ENCODE measurements around the gene ETNPPL. TPM values are rescaled to one million over a fixed set of nuclear protein-coding genes. Genes with fewer than 3 reads are reported as not detected.

ETNPPL gene
- polyA plus RNA-seq, 1 experiment: not detected

GRCh38 chr4:108777388-108777787 is 14.5 kb upstream of the ETNPPL start:
- H3K27me3 ChIP-seq (ENCODE audit: control insufficient read depth, insufficient read depth, low read length): no peaks in the 10 kb centered on the region
- H3K9me3 ChIP-seq (ENCODE audit: control insufficient read depth, insufficient read depth, low read length): no peaks in the 10 kb centered on the region
- no peak for TF ChIP-seq CTCF (IDR thresholded peaks at IDR 0.05; ENCODE audit: low read depth, low read length)
- DNase-seq (ENCODE audit: low read depth, low spot score): no peak
- POLR2A ChIA-PET: no interaction called here
- CTCF ChIA-PET: no interaction called here
- H3K27ac ChIP-seq (ENCODE audit: low read depth, low read length): no peak overlapping the region
- H3K4me3 ChIP-seq (ENCODE audit: low read depth, low read length): no peak overlapping the region

- no peak overlapping the region for H3K4me3 ChIP-seq (ENCODE audit: low read depth, low read length)
- ChIA-PET CTCF (no interaction called here), POLR2A (no interaction called here)
- no peak for TF ChIP-seq CTCF (IDR thresholded peaks at IDR 0.05; ENCODE audit: low read depth, low read length)
- H3K9me3 ChIP-seq (ENCODE audit: control insufficient read depth, insufficient read depth, low read length): no peaks in the 10 kb centered on the region
- H3K27ac ChIP-seq (ENCODE audit: low read depth, low read length): no peak overlapping the region
- no peaks in the 10 kb centered on the region for H3K27me3 ChIP-seq (ENCODE audit: control insufficient read depth, insufficient read depth, low read length)
- DNase-seq (ENCODE audit: low read depth, low spot score): no peak
Measured at GRCh38 chr4:108775921-108776320, 13.1 kb upstream of the ETNPPL start.

- H3K4me3 ChIP-seq (ENCODE audit: low read depth, low read length): no peak overlapping the region
- no peaks in the 10 kb centered on the region for H3K27me3 ChIP-seq (ENCODE audit: control insufficient read depth, insufficient read depth, low read length)
- H3K9me3 ChIP-seq (ENCODE audit: control insufficient read depth, insufficient read depth, low read length): no peaks in the 10 kb centered on the region
- DNase-seq (ENCODE audit: low read depth, low spot score): no peak
- H3K27ac ChIP-seq (ENCODE audit: low read depth, low read length): no peak overlapping the region
- ChIA-PET POLR2A (no interaction called here), CTCF (no interaction called here)
- no peak for TF ChIP-seq CTCF (IDR thresholded peaks at IDR 0.05; ENCODE audit: low read depth, low read length)
Measured at GRCh38 chr4:108774809-108775530, 12.1 kb upstream of the ETNPPL start.

- H3K27me3 ChIP-seq (ENCODE audit: control insufficient read depth, insufficient read depth, low read length): no peaks in the 10 kb centered on the region
- no peaks in the 10 kb centered on the region for H3K9me3 ChIP-seq (ENCODE audit: control insufficient read depth, insufficient read depth, low read length)
- H3K4me3 ChIP-seq (ENCODE audit: low read depth, low read length): no peak overlapping the region
- no peak for DNase-seq (ENCODE audit: low read depth, low spot score)
- no peak for TF ChIP-seq CTCF (IDR thresholded peaks at IDR 0.05; ENCODE audit: low read depth, low read length)
- ChIA-PET POLR2A (no interaction called here), CTCF (no interaction called here)
- H3K27ac ChIP-seq (ENCODE audit: low read depth, low read length): no peak overlapping the region
Measured at GRCh38 chr4:108772402-108772801, 9.5 kb upstream of the ETNPPL start.

- TF ChIP-seq CTCF (IDR thresholded peaks at IDR 0.05; ENCODE audit: low read depth, low read length): no peak
- peaks cover 25% of the 10 kb centered on the region for H3K27me3 ChIP-seq (ENCODE audit: control insufficient read depth, insufficient read depth, low read length)
- ChIA-PET CTCF (no interaction called here), POLR2A (no interaction called here)
- no peak overlapping the region for H3K27ac ChIP-seq (ENCODE audit: low read depth, low read length)
- DNase-seq (ENCODE audit: low read depth, low spot score): no peak
- H3K4me3 ChIP-seq (ENCODE audit: low read depth, low read length): no peak overlapping the region
- peaks cover 5% of the 10 kb centered on the region; the same call in 1 of the 2 replicates for H3K9me3 ChIP-seq (ENCODE audit: control insufficient read depth, insufficient read depth, low read length)
Measured at GRCh38 chr4:108766058-108766457, 3.2 kb upstream of the ETNPPL start.
